B cell (primary cell): ENCODE results near the gene PPT1. TPM values are rescaled to one million over a fixed set of nuclear protein-coding genes. Genes with fewer than 3 reads are reported as not detected.

Experiments
- ATAC-seq: fragments of 200-7000 bp; cut with Tn5 transposase; one replicate; pipeline ENCODE4 v1.10.0; 2021; ENCODE audit warnings: low read depth, mild to moderate bottlenecking, moderate number of reproducible peaks, moderate library complexity
- CTCF ChIA-PET: fragments of 350-600 bp; sonication (Branson Sonifier 250); formaldehyde crosslinking; loops from one replicate; lab custom pipeline; 2021; ENCODE audit warnings: antibody characterized with exemption, inconsistent platforms; lab: Charles Lee
- POLR2A ChIA-PET: fragments of 350-600 bp; sonication (Branson Sonifier 250); formaldehyde crosslinking; loops from one replicate; lab custom pipeline; 2021; ENCODE audit warnings: antibody characterized with exemption; lab: Charles Lee
- DNase-seq: peaks from one replicate; pipeline ENCODE4 v3.0.0; 2013
- H2AFZ ChIP-seq: 2 replicates; pipeline ENCODE4 v1.6.1; 2012; ENCODE audit warnings: mild to moderate bottlenecking, low read depth, low read length; ENCODE audit not compliant: insufficient read depth, poor library complexity, severe bottlenecking
- H3K27ac ChIP-seq, 2 donors: 1 replicate in 1 of 2; 2 replicates in 1 of 2; pipeline ENCODE4 v1.5.1; 2012 to 2013; ENCODE audit warnings: low read length in 2 of 2, mild to moderate bottlenecking in 2 of 2, moderate library complexity in 1 of 2
- H3K27me3 ChIP-seq, 4 experiments: fragments of 200-600 bp in 1 of 4; sonication (generic) in 1 of 4; replicated peaks in 1 of 4; 1 replicate in 2 of 4; 2 replicates in 2 of 4; pipeline versions ENCODE4 v1.6.1 to v1.7.0; 2013 to 2016; ENCODE audit warnings: low read length in 3 of 4, mild to moderate bottlenecking in 2 of 4, mixed read lengths in 1 of 4, moderate library complexity in 1 of 4; ENCODE audit not compliant: insufficient read depth in 4 of 4, control insufficient read depth in 3 of 4; ENCODE audit errors: control extremely low read depth in 1 of 4
- H3K36me3 ChIP-seq, 2 experiments: replicated peaks in 1 of 2; 1 replicate in 1 of 2; 2 replicates in 1 of 2; pipeline versions ENCODE4 v1.6.1 to v1.7.1; 2013; ENCODE audit warnings: low read length in 1 of 2; ENCODE audit not compliant: insufficient read depth in 2 of 2, control insufficient read depth in 1 of 2; ENCODE audit errors: control extremely low read depth in 1 of 2, extremely low read depth in 1 of 2
- H3K4me1 ChIP-seq, 2 donors: fragments of 200-600 bp in 1 of 2; sonication (generic) in 1 of 2; 1 replicate in 1 of 2; 2 replicates in 1 of 2; pipeline versions ENCODE4 v1.5.1 to v1.6.1; 2013 to 2017; ENCODE audit warnings: low read length in 2 of 2; ENCODE audit not compliant: control insufficient read depth in 2 of 2, insufficient read depth in 2 of 2
- H3K4me2 ChIP-seq: replicated peaks from 2 replicates; pipeline ENCODE3; 2012; ENCODE audit warnings: mild to moderate bottlenecking, low read depth, low read length; ENCODE audit not compliant: poor library complexity, severe bottlenecking
- H3K4me3 ChIP-seq, 5 experiments: fragments of 200-600 bp in 1 of 5; sonication (generic) in 1 of 5; 1 replicate in 3 of 5; 2 replicates in 2 of 5; pipeline versions ENCODE4 v1.5.1 to v1.7.0; 2011 to 2016; ENCODE audit warnings: low read length in 4 of 5, mild to moderate bottlenecking in 4 of 5, low read depth in 2 of 5, control low read depth in 1 of 5, moderate library complexity in 1 of 5; ENCODE audit not compliant: insufficient read depth in 1 of 5; ENCODE audit errors: control extremely low read depth in 1 of 5, extremely low read depth in 1 of 5
- H3K79me2 ChIP-seq: fragments of 200-600 bp; sonication (generic); one replicate; pipeline ENCODE4 v1.6.0; 2016; ENCODE audit warnings: low read length; ENCODE audit not compliant: control insufficient read depth, insufficient read depth
- H3K9ac ChIP-seq: fragments of 200-600 bp; sonication (generic); 2 replicates; pipeline ENCODE4 v1.6.1; 2017; ENCODE audit warnings: mild to moderate bottlenecking, low read length, moderate library complexity
- H3K9me3 ChIP-seq, 3 donors: one replicate each; pipeline versions ENCODE4 v1.6.1 to v1.7.1; 2013; ENCODE audit warnings: low read length in 2 of 3; ENCODE audit not compliant: control insufficient read depth in 2 of 3, insufficient read depth in 1 of 3; ENCODE audit errors: control extremely low read depth in 1 of 3
- H4K20me1 ChIP-seq: 2 replicates; pipeline ENCODE4 v1.6.0; 2012; ENCODE audit warnings: mild to moderate bottlenecking, low read length; ENCODE audit not compliant: insufficient read depth, control insufficient read depth, poor library complexity, severe bottlenecking
- H3K27ac Mint-ChIP-seq: one replicate; pipeline ENCODE4 v1.8.0; 2021; ENCODE audit warnings: mixed read lengths
- H3K27me3 Mint-ChIP-seq: one replicate; pipeline ENCODE4 v1.8.0; 2021; ENCODE audit warnings: mixed read lengths
- H3K4me1 Mint-ChIP-seq: one replicate; pipeline ENCODE4 v1.8.0; 2021; ENCODE audit warnings: mixed read lengths
- H3K4me3 Mint-ChIP-seq: one replicate; pipeline ENCODE4 v1.8.0; 2021; ENCODE audit warnings: mixed read lengths
- H3K9me3 Mint-ChIP-seq: one replicate; pipeline ENCODE4 v1.8.0; 2022; ENCODE audit warnings: mixed read lengths; ENCODE audit not compliant: insufficient read depth
- CTCF ChIP-seq: fragments of 200-600 bp; IDR thresholded peaks from one replicate; pipeline ENCODE4 v1.8.0; 2022; ENCODE audit warnings: antibody characterized with exemption, mild to moderate bottlenecking
- EZH2 ChIP-seq: IDR thresholded peaks from 2 replicates; pipeline ENCODE4 v1.6.1; 2012; ENCODE audit warnings: borderline replicate concordance, low read depth, mild to moderate bottlenecking, moderate library complexity, low read length; ENCODE audit not compliant: insufficient read depth, poor library complexity, severe bottlenecking
- WGBS: methylation state at CpG from one replicate; pipeline ENCODE4 v1.1.5; 2013; ENCODE audit warnings: missing lambda C conversion rate; ENCODE audit not compliant: insufficient coverage; 5-methylcytosine and 5-hydroxymethylcytosine counted together
- intact Hi-C: fragments of 100-400 bp; cut with micrococcal nuclease; formaldehyde crosslinking; loops from one replicate; pipeline ENCODE4 v1.10.0; 2022
- polyA minus RNA-seq: library from RNA; depleted of rRNA, polyadenylated mRNA; stranded (reverse); fragments of >200 nt; gene quantifications from 2 replicates; pipeline ENCODE4 v1.2.3, GENCODE V29; 2012
- polyA plus RNA-seq: library from polyadenylated mRNA; depleted of rRNA; stranded (reverse); fragments of >200 nt; gene quantifications from 2 replicates; pipeline ENCODE4 v1.2.3, GENCODE V29; 2012
- total RNA-seq, 2 donors: library from RNA; stranded (reverse); fragments of 120-200 nt in 1 of 2; gene quantifications; 1 replicate in 1 of 2; 2 replicates in 1 of 2; pipeline versions ENCODE4 v1.2.3 to v1.2.4, GENCODE V29; 2013 to 2022

PPT1 gene
- total RNA-seq (32.1 and 38.2 TPM in 2 replicates), polyA plus RNA-seq (6.0 and 10.4 TPM in 2 replicates), polyA minus RNA-seq (20.0 and 30.3 TPM in 2 replicates)
- total RNA-seq (2013): 47.4 TPM

GRCh38 chr1:40096977-40097782 is at the start of gene PPT1:
TSS of gene PPT1 (minus strand) at chr1:40097252. CDS start at chr1:40097238, 14 bp downstream.
- peak; percentile 92 for ATAC-seq
- CTCF ChIA-PET: interaction anchor here (1.1 to 2.4 kb wide), 2 partner anchors 57 to 241 kb away, joined by 5 to 10 read pairs; partner anchors contain the start of gene CAP1
- no peaks in the 10 kb centered on the region for H3K9me3 ChIP-seq
- Mint-ChIP-seq H3K27me3 (peaks cover 15% of the 10 kb centered on the region), H3K27ac (peak within 1 kb of the TSS; percentile 92), H3K9me3 (no peaks in the 10 kb centered on the region), H3K4me1 (peaks cover 19% of the 10 kb centered on the region), H3K4me3 (peak within 1 kb of the TSS; percentile 88)
- intact Hi-C loops: loop anchor here (2.0 kb wide), 3 partner anchors 32 to 64 kb away; partner anchors contain the start of genes CAP1 and RLF
- no peaks in the 10 kb centered on the region for H3K27me3 ChIP-seq
- H3K4me1 ChIP-seq: peaks cover 14 to 20% of the 10 kb centered on the region in 2 donors
- peak within 1 kb of the TSS; percentile 80 for H3K4me2 ChIP-seq
- H3K9ac ChIP-seq: peak within 1 kb of the TSS; percentile 77
- H3K79me2 ChIP-seq: peaks cover 27% of the 10 kb centered on the region
- peak; percentile 61 for TF ChIP-seq CTCF
- no peak for TF ChIP-seq EZH2
- H4K20me1 ChIP-seq: no peaks in the 10 kb centered on the region
- POLR2A ChIA-PET: no interaction called here
- peaks cover 0 to 1% of the 10 kb centered on the region in 2 experiments for H3K36me3 ChIP-seq
- peak within 1 kb of the TSS; percentile 53 to 68 for H3K27ac ChIP-seq
- peak within 1 kb of the TSS; percentile 98 for H2AFZ ChIP-seq
- peak within 1 kb of the TSS; percentile 69 to 80 (median 79) for H3K4me3 ChIP-seq
- WGBS: under 1% methylated on average over 51 of the region's 51 CpGs
- peak; percentile 86 for DNase-seq
